IMR-90 (cell line): ENCODE results near the gene CRACR2B. TPM values are rescaled to one million over a fixed set of nuclear protein-coding genes. Genes with fewer than 3 reads are reported as not detected.
A peak's percentile ranks its signal among the peaks of the same experiment; 100 is the strongest.

Experiments
- ATAC-seq: fragments of 200-7000 bp; cut with Tn5 transposase; 2 replicates; pipeline ENCODE4 v1.9.1; 2020; ENCODE audit warnings: low read depth, mild to moderate bottlenecking, moderate library complexity
- BruUV-seq: library from RNA; stranded (reverse); fragments of 400-500 nt; replicated peaks from 2 replicates; lab custom pipeline; 2021; lab: Mats Ljungman, UMichigan
- CTCF ChIA-PET: fragments of 300-600 bp; formaldehyde crosslinking; extraction: SDS; loops from one replicate; lab custom pipeline; 2021; ENCODE audit warnings: antibody characterized with exemption; lab: Yijun Ruan, JAX
- POLR2A ChIA-PET: fragments of 300-600 bp; sonication (Branson Sonifier 250); formaldehyde crosslinking; loops from one replicate; lab custom pipeline; 2022; ENCODE audit warnings: antibody characterized with exemption; ENCODE audit not compliant: unreplicated experiment; lab: Charles Lee
- DNase-seq: peaks from one replicate; pipeline ENCODE4 v3.0.0; 2013
- H2AFZ ChIP-seq: replicated peaks from 2 replicates; pipeline ENCODE3; 2013; ENCODE audit warnings: low read length, mild to moderate bottlenecking; ENCODE audit not compliant: poor library complexity
- H2AK5ac ChIP-seq: 2 replicates; pipeline ENCODE4 v1.6.1; 2013; ENCODE audit warnings: low read depth, low read length, inconsistent platforms
- H2AK9ac ChIP-seq: replicated peaks from 2 replicates; pipeline ENCODE3; 2013; ENCODE audit warnings: mild to moderate bottlenecking, low read depth, low read length, moderate library complexity; ENCODE audit not compliant: poor library complexity
- H2BK120ac ChIP-seq: 2 replicates; pipeline ENCODE4 v1.6.1; 2013; ENCODE audit warnings: low read depth, low read length, inconsistent platforms
- H2BK15ac ChIP-seq: 3 replicates; pipeline ENCODE4 v1.6.1; 2013; ENCODE audit warnings: low read depth, low read length, inconsistent platforms
- H2BK20ac ChIP-seq: 2 replicates; pipeline ENCODE4 v1.6.1; 2013; ENCODE audit warnings: low read depth, mild to moderate bottlenecking, inconsistent platforms, low read length, moderate library complexity
- H2BK5ac ChIP-seq: 2 replicates; pipeline ENCODE4 v1.6.1; 2013; ENCODE audit warnings: mild to moderate bottlenecking, low read depth, low read length, inconsistent platforms; ENCODE audit not compliant: poor library complexity, severe bottlenecking
- H3K14ac ChIP-seq: replicated peaks from 2 replicates; pipeline ENCODE4 v1.6.1; 2013; ENCODE audit warnings: low read depth, low read length, inconsistent platforms
- H3K18ac ChIP-seq: 2 replicates; pipeline ENCODE4 v1.6.1; 2013; ENCODE audit warnings: low read depth, low read length, control low read depth
- H3K23ac ChIP-seq: 2 replicates; pipeline ENCODE4 v1.6.1; 2013; ENCODE audit warnings: low read depth, low read length, inconsistent platforms
- H3K27ac ChIP-seq: 2 replicates; pipeline ENCODE4 v1.5.1; 2013; ENCODE audit warnings: mild to moderate bottlenecking, control low read depth, low read length; ENCODE audit not compliant: insufficient read depth
- H3K27me3 ChIP-seq: 2 replicates; pipeline ENCODE4 v1.6.1; 2013; ENCODE audit warnings: low read length; ENCODE audit not compliant: control insufficient read depth, insufficient read depth
- H3K36me3 ChIP-seq: 2 replicates; pipeline ENCODE4 v1.6.1; 2013; ENCODE audit warnings: low read length, mixed read lengths; ENCODE audit not compliant: control insufficient read depth, insufficient read depth
- H3K4ac ChIP-seq: 2 replicates; pipeline ENCODE4 v1.6.1; 2013; ENCODE audit warnings: low read depth, low read length, inconsistent platforms
- H3K4me1 ChIP-seq: 2 replicates; pipeline ENCODE4 v1.6.1; 2013; ENCODE audit warnings: low read length, mixed read lengths; ENCODE audit not compliant: control insufficient read depth, insufficient read depth
- H3K4me2 ChIP-seq: 2 replicates; pipeline ENCODE4 v1.6.1; 2013; ENCODE audit warnings: low read depth, mild to moderate bottlenecking, control low read depth, low read length, moderate library complexity
- H3K4me3 ChIP-seq: 2 replicates; pipeline ENCODE4 v1.5.1; 2013; ENCODE audit warnings: low read depth, mild to moderate bottlenecking, control low read depth, low read length, moderate library complexity; ENCODE audit not compliant: insufficient read depth
- H3K56ac ChIP-seq: 2 replicates; pipeline ENCODE4 v1.6.1; 2013; ENCODE audit warnings: low read length, inconsistent platforms; ENCODE audit not compliant: insufficient read depth; ENCODE audit errors: extremely low read depth
- H3K79me1 ChIP-seq, 2 experiments: 2 replicates each; pipeline ENCODE4 v1.6.1; 2013; ENCODE audit warnings: low read length in 2 of 2, inconsistent platforms in 1 of 2, low read depth in 1 of 2
- H3K9ac ChIP-seq: 2 replicates; pipeline ENCODE4 v1.6.1; 2013; ENCODE audit warnings: low read depth, low read length, control low read depth
- H3K9me1 ChIP-seq: 2 replicates; pipeline ENCODE4 v1.6.1; 2013; ENCODE audit warnings: low read length, inconsistent platforms; ENCODE audit not compliant: insufficient read depth
- H3K9me3 ChIP-seq: 2 replicates; pipeline ENCODE4 v1.6.1; 2013; ENCODE audit warnings: low read length; ENCODE audit not compliant: control insufficient read depth, insufficient read depth
- H4K20me1 ChIP-seq: 2 replicates; pipeline ENCODE4 v1.6.1; 2013; ENCODE audit warnings: low read length, inconsistent platforms; ENCODE audit not compliant: insufficient read depth
- H4K5ac ChIP-seq: 2 replicates; pipeline ENCODE4 v1.6.1; 2013; ENCODE audit warnings: mild to moderate bottlenecking, low read depth, low read length, control low read depth
- H4K8ac ChIP-seq, 2 experiments: 2 replicates each; pipeline ENCODE4 v1.6.1; 2013; ENCODE audit warnings: low read depth in 2 of 2, low read length in 2 of 2, control low read depth in 1 of 2, inconsistent platforms in 1 of 2
- H4K91ac ChIP-seq: 2 replicates; pipeline ENCODE4 v1.6.1; 2013; ENCODE audit warnings: low read depth, low read length, inconsistent platforms; ENCODE audit not compliant: insufficient read depth
- BHLHE40 ChIP-seq: fragments of 150-350 bp; IDR thresholded peaks from 2 replicates; pipeline ENCODE4 v1.6.1; 2016; ENCODE audit warnings: mild to moderate bottlenecking, low read depth, low read length
- CEBPB ChIP-seq: IDR thresholded peaks from 2 replicates; pipeline ENCODE4 v1.6.1; 2012; ENCODE audit warnings: low read depth, low read length, improper control_type of control experiment
- CHD1 ChIP-seq: IDR thresholded peaks from 2 replicates; pipeline ENCODE4 v1.6.1; 2012; ENCODE audit warnings: low read depth, low read length, improper control_type of control experiment
- CTCF ChIP-seq: conservative IDR thresholded peaks from 2 replicates; pipeline ENCODE4 v1.5.1; 2012; ENCODE audit warnings: mild to moderate bottlenecking, low read depth, low read length, improper control_type of control experiment
- ELK1 ChIP-seq: fragments of 150-350 bp; IDR thresholded peaks from 2 replicates; pipeline ENCODE4 v1.6.1; 2016; ENCODE audit warnings: low read depth, mild to moderate bottlenecking, low read length, moderate library complexity, borderline replicate concordance
- MAFK ChIP-seq: IDR thresholded peaks from 2 replicates; pipeline ENCODE4 v1.6.1; 2012; ENCODE audit warnings: low read depth, low read length, improper control_type of control experiment
- MAZ ChIP-seq: IDR thresholded peaks from 2 replicates; pipeline ENCODE4 v1.6.1; 2012; ENCODE audit warnings: low read depth, mild to moderate bottlenecking, low read length, improper control_type of control experiment, moderate library complexity, borderline replicate concordance
- MXI1 ChIP-seq: IDR thresholded peaks from 2 replicates; pipeline ENCODE4 v1.6.1; 2012; ENCODE audit warnings: low read depth, mild to moderate bottlenecking, low read length, moderate library complexity, borderline replicate concordance
- NFE2L2 ChIP-seq: fragments of 150-350 bp; IDR thresholded peaks from 2 replicates; pipeline ENCODE4 v1.6.1; 2016; ENCODE audit warnings: low read depth, mild to moderate bottlenecking, low read length
- POLR2A ChIP-seq: IDR thresholded peaks from 2 replicates; pipeline ENCODE4 v1.6.1; 2012; ENCODE audit warnings: mild to moderate bottlenecking, low read depth, low read length
- RAD21 ChIP-seq: IDR thresholded peaks from 2 replicates; pipeline ENCODE4 v1.6.1; 2012; ENCODE audit warnings: low read length, improper control_type of control experiment
- RCOR1 ChIP-seq: IDR thresholded peaks from 2 replicates; pipeline ENCODE4 v1.6.1; 2012; ENCODE audit warnings: mild to moderate bottlenecking, low read length, improper control_type of control experiment; ENCODE audit not compliant: insufficient replicate concordance
- RFX5 ChIP-seq: IDR thresholded peaks from 2 replicates; pipeline ENCODE4 v1.8.0; 2012; ENCODE audit warnings: low read depth, mild to moderate bottlenecking, low read length, moderate library complexity
- SMC3 ChIP-seq: fragments of 150-350 bp; IDR thresholded peaks from 2 replicates; pipeline ENCODE4 v1.6.1; 2016; ENCODE audit warnings: low read depth, mild to moderate bottlenecking, antibody characterized with exemption, low read length, moderate library complexity
- USF2 ChIP-seq: fragments of 150-350 bp; IDR thresholded peaks from 2 replicates; pipeline ENCODE4 v1.6.1; 2017; ENCODE audit warnings: mild to moderate bottlenecking, antibody characterized with exemption, low read length, low read depth
- WGBS, 2 experiments: methylation state at CpG; one replicate each; pipeline versions ENCODE4 v1.1.5 to v1.1.7; 2013; ENCODE audit warnings: missing lambda C conversion rate in 2 of 2; ENCODE audit not compliant: insufficient read length in 1 of 2; ENCODE audit errors: extremely low coverage in 2 of 2; 5-methylcytosine and 5-hydroxymethylcytosine counted together
- dilution Hi-C: fragments of 300-500 bp; cut with HindIII; formaldehyde crosslinking; loops from one replicate; pipeline ENCODE4 v1.14.3; 2018; ENCODE audit warnings: low sequenced_read_pairs; ENCODE audit not compliant: unreplicated experiment
- in situ Hi-C: fragments of 300-500 bp; cut with MboI; formaldehyde crosslinking; loops from 3 replicates; pipeline ENCODE4 v1.14.3; 2019; ENCODE audit warnings: low sequenced_read_pairs, inconsistent platforms, mixed read lengths
- intact Hi-C: fragments of 100-400 bp; cut with micrococcal nuclease; formaldehyde crosslinking; loops from 2 replicates; pipeline ENCODE4 v1.10.0; 2022
- polyA plus RNA-seq, 3 experiments: library from polyadenylated mRNA; depleted of rRNA; stranded (reverse); fragments of >200 nt; gene quantifications; 2 replicates each; pipeline ENCODE4 v1.2.3, GENCODE V29; 2012; ENCODE audit warnings: low replicate concordance in 1 of 3
- total RNA-seq: library from RNA; depleted of rRNA; stranded (reverse); fragments of >200 nt; gene quantifications from 2 replicates; pipeline ENCODE4 v1.2.3, GENCODE V29; 2012

The CRACR2B gene
- total and polyA plus RNA-seq, 2 of the 4 experiments (the other 2 are of a cell fraction) = 0.54 to 2.5 TPM

- Histone ChIP-seq H4K5ac (no peak overlapping the region), H2AFZ (peak overlapping the region; percentile 63), H4K20me1 (no peaks in the 10 kb centered on the region), H3K27ac (no peak overlapping the region), H3K18ac (no peak overlapping the region), H2BK15ac (no peak overlapping the region), H2AK9ac (peak overlapping the region; percentile 90), H4K8ac (peak overlapping the region in 1 of 2 experiments; percentile 32; a peak in 1 of 4 replicates), H3K14ac (peak overlapping the region; percentile 52; the same call in 1 of the 2 replicates), H3K56ac (no peak overlapping the region), H3K36me3 (peaks cover 26% of the 10 kb centered on the region), H3K23ac (no peak overlapping the region), H3K4me2 (peak overlapping the region; percentile 99), H2BK5ac (peak overlapping the region; percentile 57), H2BK120ac (no peak overlapping the region), H3K9me3 (no peaks in the 10 kb centered on the region), H2AK5ac (peak overlapping the region; percentile 35; the same call in 1 of the 2 replicates), H3K4ac (0 out of 2 replicates have a peak overlapping the region, but pooled peaks have one; percentile 87), H4K91ac (peak overlapping the region; percentile 15; the same call in 1 of the 2 replicates), H3K4me3 (no peak overlapping the region), H3K9me1 (no peaks in the 10 kb centered on the region), H3K27me3 (no peaks in the 10 kb centered on the region), H3K79me1 (peaks cover 3 to 36% of the 10 kb centered on the region in 2 experiments; a peak in 3 of 4 replicates), H3K9ac (peak overlapping the region; percentile 23; the same call in 1 of the 2 replicates), H2BK20ac (no peak overlapping the region), H3K4me1 (peaks cover 16% of the 10 kb centered on the region)
- no peak for ATAC-seq
- no peak for TF ChIP-seq MXI1
- no peak for TF ChIP-seq USF2
- no peak for TF ChIP-seq CHD1
- TF ChIP-seq ELK1 = no peak
- TF ChIP-seq BHLHE40 = no peak
- TF ChIP-seq RCOR1 = no peak
- no peak for TF ChIP-seq MAZ
- no peak for TF ChIP-seq RFX5
- no peak for TF ChIP-seq NFE2L2
- no peak for TF ChIP-seq SMC3
- TF ChIP-seq RAD21 = no peak
- no peak for TF ChIP-seq CTCF
- no peak for TF ChIP-seq POLR2A
- TF ChIP-seq MAFK = no peak
- TF ChIP-seq CEBPB = no peak
- intact Hi-C loops = no loop called here
- dilution Hi-C loops = no loop called here
- whole genome bisulfite sequencing, 2 experiments = 100% methylated on average over 1 of the region's 8 CpGs; no CpG with 5 or more reads in 1 of the 2 experiments
- BruUV-seq = no TSS peak
- CTCF ChIA-PET = no interaction called here
- DNase-seq = no peak
- POLR2A ChIA-PET = interaction anchor here (0.6 kb wide), 1 partner anchor 38 kb away, joined by 3 read pairs; no protein-coding TSS in a partner anchor
- in situ Hi-C loops = no loop called here
Observed at GRCh38 chr11:803467-803742, 24.3 kb upstream of the CRACR2B start.
